T-helper 2 cell (primary cell): ENCODE results near the gene DOCK3.
"Not testable (repeated sequence)": the region's sequence is repeated elsewhere in the genome, so short reads cannot be mapped to it uniquely, and the experiment has no call there.

Experiments
- DNase-seq, 5 experiments: peaks; one replicate each; pipeline versions ENCODE4 v3.0.0 to v3.0.0-alpha.2; 2012 to 2022

DOCK3 gene

GRCh38 chr3:51002495-51002894 is 327.8 kb downstream of the DOCK3 start:
- DNase-seq, result no peak

- DNase-seq, result no peak
Observed at GRCh38 chr3:51004235-51004634, 329.5 kb downstream of the DOCK3 start.

GRCh38 chr3:51024121-51024520 is 349.4 kb downstream of the DOCK3 start:
- no peak for DNase-seq

GRCh38 chr3:51024765-51025632 is 350.3 kb downstream of the DOCK3 start:
- DNase-seq, result peak in 4 of 5 experiments; percentile 18 to 94 (median 62)

GRCh38 chr3:51031666-51032065 is 356.9 kb downstream of the DOCK3 start:
- DNase-seq, result no peak

- DNase-seq, result no peak
Observed at GRCh38 chr3:51035630-51036029, 360.9 kb downstream of the DOCK3 start.

GRCh38 chr3:51044982-51045381 is 370.3 kb downstream of the DOCK3 start:
- DNase-seq, result peak in 1 of 5 experiments; percentile 39

- no peak for DNase-seq
Observed at GRCh38 chr3:51052562-51052961, 377.8 kb downstream of the DOCK3 start.

- DNase-seq, result no peak
Observed at GRCh38 chr3:51057121-51057520, 382.4 kb downstream of the DOCK3 start.

GRCh38 chr3:51063053-51063452 is 388.3 kb downstream of the DOCK3 start:
- no peak for DNase-seq

- no peak for DNase-seq
Observed at GRCh38 chr3:51075221-51075775, 400.6 kb downstream of the DOCK3 start.

- DNase-seq, result peak in 1 of 5 experiments; percentile 3
Observed at GRCh38 chr3:51082363-51082762, 407.6 kb downstream of the DOCK3 start.

GRCh38 chr3:51083490-51083889 is 408.8 kb downstream of the DOCK3 start:
- DNase-seq, result no peak

- DNase-seq, result not testable (repeated sequence)
Observed at GRCh38 chr3:51092141-51092540, 417.4 kb downstream of the DOCK3 start.

GRCh38 chr3:51094838-51095237 is 420.1 kb downstream of the DOCK3 start:
- not testable (repeated sequence) for DNase-seq

- DNase-seq, result peak in 1 of 5 experiments; percentile 2
Observed at GRCh38 chr3:51099794-51100535, 425.2 kb downstream of the DOCK3 start.

- DNase-seq, result no peak
Observed at GRCh38 chr3:51100536-51100851, 425.8 kb downstream of the DOCK3 start.

- DNase-seq, result no peak
Observed at GRCh38 chr3:51102396-51102795, 427.7 kb downstream of the DOCK3 start.

GRCh38 chr3:51106242-51106876 is 431.6 kb downstream of the DOCK3 start:
- no peak for DNase-seq

- no peak for DNase-seq
Observed at GRCh38 chr3:51110586-51110985, 435.9 kb downstream of the DOCK3 start.

- no peak for DNase-seq
Observed at GRCh38 chr3:51122944-51123343, 448.2 kb downstream of the DOCK3 start.

GRCh38 chr3:51123531-51123930 is 448.8 kb downstream of the DOCK3 start:
- no peak for DNase-seq

GRCh38 chr3:51131607-51132006 is 456.9 kb downstream of the DOCK3 start:
- not testable (repeated sequence) for DNase-seq
